GM12878 (cell line): ENCODE results near the gene ELN. TPM values are rescaled to one million over a fixed set of nuclear protein-coding genes. Genes with fewer than 3 reads are reported as not detected.

ENCODE experiments used
- EGR1 ChIP-seq, 2 experiments: IDR thresholded peaks; 1 replicate in 1 of 2; 2 replicates in 1 of 2; pipeline ENCODE4 v1.6.1; 2011 to 2012; ENCODE audit warnings: low read depth in 2 of 2, low read length in 2 of 2, borderline replicate concordance in 1 of 2, mild to moderate bottlenecking in 1 of 2, moderate library complexity in 1 of 2
- ESRRA ChIP-seq: IDR thresholded peaks from 2 replicates; pipeline ENCODE4 v1.6.1; 2012; ENCODE audit warnings: mild to moderate bottlenecking, low read length, improper control_type of control experiment
- EZH2 ChIP-seq: IDR thresholded peaks from 2 replicates; pipeline ENCODE4 v1.6.1; 2012; ENCODE audit warnings: low read depth, mild to moderate bottlenecking, control low read depth, inconsistent platforms, low read length, borderline replicate concordance; ENCODE audit not compliant: control insufficient read depth
- GATAD2B ChIP-seq: fragments of 450-650 bp; conservative IDR thresholded peaks from 2 replicates; pipeline ENCODE4 v1.6.1; 2017; ENCODE audit warnings: low read depth, mild to moderate bottlenecking, moderate library complexity
- LARP7 ChIP-seq: fragments of 450-650 bp; IDR thresholded peaks from 2 replicates; pipeline ENCODE4 v1.6.1; 2017; ENCODE audit warnings: mild to moderate bottlenecking
- MTA2 ChIP-seq: fragments of 450-650 bp; IDR thresholded peaks from 2 replicates; pipeline ENCODE4 v1.6.1; 2016; ENCODE audit warnings: low read depth, mild to moderate bottlenecking, moderate library complexity
- MYB ChIP-seq: fragments of 150-350 bp; IDR thresholded peaks from 2 replicates; pipeline ENCODE4 v1.6.1; 2014; ENCODE audit warnings: mild to moderate bottlenecking, low read depth, low read length, borderline replicate concordance
- NFYB ChIP-seq: IDR thresholded peaks from 2 replicates; pipeline ENCODE4 v1.6.1; 2011; ENCODE audit warnings: low read depth, mild to moderate bottlenecking, low read length, improper control_type of control experiment, moderate library complexity; ENCODE audit not compliant: insufficient read depth
- NR2C2 ChIP-seq: IDR thresholded peaks from 2 replicates; pipeline ENCODE4 v1.6.1; 2011; ENCODE audit warnings: borderline replicate concordance, low read depth; ENCODE audit not compliant: control insufficient read depth, insufficient read length
- PAX8 ChIP-seq: fragments of 450-650 bp; IDR thresholded peaks from 2 replicates; pipeline ENCODE4 v1.6.1; 2017; ENCODE audit warnings: mild to moderate bottlenecking, moderate library complexity
- RBBP5 ChIP-seq: fragments of 200-600 bp; sonication (generic); conservative IDR thresholded peaks from 2 replicates; pipeline ENCODE4 v1.6.1; 2016
- SIN3A ChIP-seq: IDR thresholded peaks from 2 replicates; pipeline ENCODE4 v1.6.1; 2012; ENCODE audit warnings: low read depth, low read length, improper control_type of control experiment
- SMARCA5 ChIP-seq: fragments of 450-650 bp; IDR thresholded peaks from 2 replicates; pipeline ENCODE4 v1.6.1; 2017; ENCODE audit warnings: mild to moderate bottlenecking
- TAF1 ChIP-seq: IDR thresholded peaks from 2 replicates; pipeline ENCODE4 v1.6.1; 2011; ENCODE audit warnings: mild to moderate bottlenecking, low read depth, low read length, borderline replicate concordance
- ZNF24 ChIP-seq: fragments of 450-650 bp; IDR thresholded peaks from 2 replicates; pipeline ENCODE4 v1.6.1; 2017; ENCODE audit warnings: antibody characterized with exemption, mild to moderate bottlenecking
- polyA plus RNA-seq, 11 experiments: library from polyadenylated mRNA; depleted of rRNA in 4 of 11; unstranded in 6 of 11; stranded (reverse) in 5 of 11; fragments of >200 nt; fragmentation: Nextera tagmentation in 4 of 11; fragmentation: Illumina TruSeq in 1 of 11; extraction: Ambion mirVana in 4 of 11; extraction: Trizol in 1 of 11; gene quantifications; 1 replicate in 1 of 11; 2 replicates in 10 of 11; pipeline versions ENCODE4 v1.2.1 to v1.2.3, GENCODE V29; 2011 to 2016; ENCODE audit warnings: inconsistent platforms in 2 of 11, missing spikeins in 2 of 11, low read depth in 1 of 11
- total RNA-seq, 4 experiments: library from RNA; depleted of rRNA in 3 of 4; stranded (reverse); fragments of >200 nt in 3 of 4; fragmentation: Illumina TruSeq in 1 of 4; extraction: Trizol in 1 of 4; gene quantifications; 2 replicates each; pipeline versions ENCODE4 v1.2.1 to v1.2.3, GENCODE V29; 2013 to 2021
- TF ChIP-seq, protein P1 (sequence below): fragments of 450-650 bp; conservative IDR thresholded peaks from 2 replicates; pipeline ENCODE4 v1.6.1; 2017; ENCODE audit warnings: mild to moderate bottlenecking, moderate library complexity
- TF ChIP-seq, protein P2 (sequence below): fragments of 450-650 bp; IDR thresholded peaks from 2 replicates; pipeline ENCODE4 v1.6.1; 2017; ENCODE audit warnings: mild to moderate bottlenecking, low read depth, inconsistent platforms; ENCODE audit not compliant: poor library complexity, severe bottlenecking
- TF ChIP-seq, protein P3 (sequence below): fragments of 450-650 bp; IDR thresholded peaks from 2 replicates; pipeline ENCODE4 v1.6.1; 2018; ENCODE audit warnings: borderline replicate concordance, mild to moderate bottlenecking; ENCODE audit not compliant: partially characterized antibody
- TF ChIP-seq, protein P4 (sequence below): fragments of 150-350 bp; IDR thresholded peaks from 2 replicates; pipeline ENCODE4 v1.6.1; 2016; ENCODE audit warnings: low read depth, low read length

The ELN gene
- total and polyA plus RNA-seq, 10 of the 15 experiments (the other 5 are each of a cell fraction or from before 2014, with no cell fraction given), result 0.08 to 0.27 (median 0.23) TPM; not detected in 7

DNA sequence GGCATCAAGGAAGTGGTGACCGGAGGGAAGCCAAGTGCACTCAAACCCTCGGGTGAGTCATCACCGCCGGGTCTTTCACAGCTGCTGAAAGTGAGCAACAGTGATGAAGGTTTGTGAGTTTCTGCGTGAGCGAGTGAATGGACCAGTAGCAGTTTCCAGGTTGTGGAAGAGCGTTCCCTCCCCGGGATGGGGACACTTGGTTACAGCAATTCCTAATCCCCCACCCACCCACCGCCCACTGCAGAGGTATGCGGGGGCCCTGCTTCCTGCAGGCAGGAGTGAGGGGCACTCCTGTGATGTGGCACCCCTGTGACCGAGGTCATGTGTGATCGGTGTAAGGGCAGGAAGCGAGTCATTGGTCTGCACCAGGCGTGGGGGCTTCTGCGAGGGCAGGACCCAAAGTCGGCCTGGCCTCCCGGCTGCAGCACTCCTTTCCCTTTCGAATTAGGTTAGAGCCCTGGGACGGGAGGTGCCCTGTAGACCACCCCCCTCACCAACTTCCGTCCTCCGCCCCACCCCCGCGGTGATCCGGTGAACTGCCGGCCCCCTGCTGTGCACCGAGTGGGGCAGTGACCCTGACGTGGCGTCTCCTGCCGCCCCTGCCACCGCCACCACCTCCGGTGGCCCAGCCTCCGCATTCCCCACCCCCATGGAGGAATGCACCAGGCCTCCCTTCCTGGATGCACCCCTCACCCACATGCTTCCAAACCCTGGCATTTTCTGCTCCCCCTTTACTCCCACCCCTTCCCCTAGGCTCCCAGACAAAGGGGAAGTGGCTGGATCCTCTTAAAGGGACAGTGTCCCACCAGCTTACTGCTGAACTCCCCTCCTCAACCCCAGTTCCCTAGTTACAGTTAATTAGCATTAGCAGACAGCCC is 66.5 kb downstream of the ELN start (continued):
- TF ChIP-seq, protein P1, sequence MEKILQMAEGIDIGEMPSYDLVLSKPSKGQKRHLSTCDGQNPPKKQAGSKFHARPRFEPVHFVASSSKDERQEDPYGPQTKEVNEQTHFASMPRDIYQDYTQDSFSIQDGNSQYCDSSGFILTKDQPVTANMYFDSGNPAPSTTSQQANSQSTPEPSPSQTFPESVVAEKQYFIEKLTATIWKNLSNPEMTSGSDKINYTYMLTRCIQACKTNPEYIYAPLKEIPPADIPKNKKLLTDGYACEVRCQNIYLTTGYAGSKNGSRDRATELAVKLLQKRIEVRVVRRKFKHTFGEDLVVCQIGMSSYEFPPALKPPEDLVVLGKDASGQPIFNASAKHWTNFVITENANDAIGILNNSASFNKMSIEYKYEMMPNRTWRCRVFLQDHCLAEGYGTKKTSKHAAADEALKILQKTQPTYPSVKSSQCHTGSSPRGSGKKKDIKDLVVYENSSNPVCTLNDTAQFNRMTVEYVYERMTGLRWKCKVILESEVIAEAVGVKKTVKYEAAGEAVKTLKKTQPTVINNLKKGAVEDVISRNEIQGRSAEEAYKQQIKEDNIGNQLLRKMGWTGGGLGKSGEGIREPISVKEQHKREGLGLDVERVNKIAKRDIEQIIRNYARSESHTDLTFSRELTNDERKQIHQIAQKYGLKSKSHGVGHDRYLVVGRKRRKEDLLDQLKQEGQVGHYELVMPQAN, result no peak; the same call in 1 of the 2 replicates
- TF ChIP-seq SMARCA5 (no peak), SIN3A (peak; percentile 62; the same call in 1 of the 2 replicates), LARP7 (0 out of 2 replicates have a peak, but pooled peaks have one; percentile 20), NR2C2 (no peak), ZNF24 (no peak), EGR1 (IDR thresholded peaks at IDR 0.05; ENCODE audit: borderline replicate concordance in 1 of 2, low read depth in 2 of 2, low read length in 2 of 2) (peak in 1 of 2 experiments; percentile 40; a peak in 1 of 3 replicates), RBBP5 (no peak), EZH2 (no peak), GATAD2B (peak; percentile 51; the same call in 1 of the 2 replicates), NFYB (0 out of 2 replicates have a peak, but pooled peaks have one; percentile 9), PAX8 (no peak), MTA2 (peak; percentile 26; the same call in 1 of the 2 replicates), ESRRA (no peak), TAF1 (peak; percentile 9; the same call in 1 of the 2 replicates), MYB (no peak)
- TF ChIP-seq, protein P2, sequence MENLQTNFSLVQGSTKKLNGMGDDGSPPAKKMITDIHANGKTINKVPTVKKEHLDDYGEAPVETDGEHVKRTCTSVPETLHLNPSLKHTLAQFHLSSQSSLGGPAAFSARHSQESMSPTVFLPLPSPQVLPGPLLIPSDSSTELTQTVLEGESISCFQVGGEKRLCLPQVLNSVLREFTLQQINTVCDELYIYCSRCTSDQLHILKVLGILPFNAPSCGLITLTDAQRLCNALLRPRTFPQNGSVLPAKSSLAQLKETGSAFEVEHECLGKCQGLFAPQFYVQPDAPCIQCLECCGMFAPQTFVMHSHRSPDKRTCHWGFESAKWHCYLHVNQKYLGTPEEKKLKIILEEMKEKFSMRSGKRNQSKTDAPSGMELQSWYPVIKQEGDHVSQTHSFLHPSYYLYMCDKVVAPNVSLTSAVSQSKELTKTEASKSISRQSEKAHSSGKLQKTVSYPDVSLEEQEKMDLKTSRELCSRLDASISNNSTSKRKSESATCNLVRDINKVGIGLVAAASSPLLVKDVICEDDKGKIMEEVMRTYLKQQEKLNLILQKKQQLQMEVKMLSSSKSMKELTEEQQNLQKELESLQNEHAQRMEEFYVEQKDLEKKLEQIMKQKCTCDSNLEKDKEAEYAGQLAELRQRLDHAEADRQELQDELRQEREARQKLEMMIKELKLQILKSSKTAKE, result no peak
- TF ChIP-seq, protein P3, sequence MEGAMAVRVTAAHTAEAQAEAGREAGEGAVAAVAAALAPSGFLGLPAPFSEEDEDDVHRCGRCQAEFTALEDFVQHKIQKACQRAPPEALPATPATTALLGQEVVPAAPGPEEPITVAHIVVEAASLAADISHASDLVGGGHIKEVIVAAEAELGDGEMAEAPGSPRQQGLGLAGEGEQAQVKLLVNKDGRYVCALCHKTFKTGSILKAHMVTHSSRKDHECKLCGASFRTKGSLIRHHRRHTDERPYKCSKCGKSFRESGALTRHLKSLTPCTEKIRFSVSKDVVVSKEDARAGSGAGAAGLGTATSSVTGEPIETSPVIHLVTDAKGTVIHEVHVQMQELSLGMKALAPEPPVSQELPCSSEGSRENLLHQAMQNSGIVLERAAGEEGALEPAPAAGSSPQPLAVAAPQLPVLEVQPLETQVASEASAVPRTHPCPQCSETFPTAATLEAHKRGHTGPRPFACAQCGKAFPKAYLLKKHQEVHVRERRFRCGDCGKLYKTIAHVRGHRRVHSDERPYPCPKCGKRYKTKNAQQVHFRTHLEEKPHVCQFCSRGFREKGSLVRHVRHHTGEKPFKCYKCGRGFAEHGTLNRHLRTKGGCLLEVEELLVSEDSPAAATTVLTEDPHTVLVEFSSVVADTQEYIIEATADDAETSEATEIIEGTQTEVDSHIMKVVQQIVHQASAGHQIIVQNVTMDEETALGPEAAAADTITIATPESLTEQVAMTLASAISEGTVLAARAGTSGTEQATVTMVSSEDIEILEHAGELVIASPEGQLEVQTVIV, result no peak
- TF ChIP-seq, protein P4, sequence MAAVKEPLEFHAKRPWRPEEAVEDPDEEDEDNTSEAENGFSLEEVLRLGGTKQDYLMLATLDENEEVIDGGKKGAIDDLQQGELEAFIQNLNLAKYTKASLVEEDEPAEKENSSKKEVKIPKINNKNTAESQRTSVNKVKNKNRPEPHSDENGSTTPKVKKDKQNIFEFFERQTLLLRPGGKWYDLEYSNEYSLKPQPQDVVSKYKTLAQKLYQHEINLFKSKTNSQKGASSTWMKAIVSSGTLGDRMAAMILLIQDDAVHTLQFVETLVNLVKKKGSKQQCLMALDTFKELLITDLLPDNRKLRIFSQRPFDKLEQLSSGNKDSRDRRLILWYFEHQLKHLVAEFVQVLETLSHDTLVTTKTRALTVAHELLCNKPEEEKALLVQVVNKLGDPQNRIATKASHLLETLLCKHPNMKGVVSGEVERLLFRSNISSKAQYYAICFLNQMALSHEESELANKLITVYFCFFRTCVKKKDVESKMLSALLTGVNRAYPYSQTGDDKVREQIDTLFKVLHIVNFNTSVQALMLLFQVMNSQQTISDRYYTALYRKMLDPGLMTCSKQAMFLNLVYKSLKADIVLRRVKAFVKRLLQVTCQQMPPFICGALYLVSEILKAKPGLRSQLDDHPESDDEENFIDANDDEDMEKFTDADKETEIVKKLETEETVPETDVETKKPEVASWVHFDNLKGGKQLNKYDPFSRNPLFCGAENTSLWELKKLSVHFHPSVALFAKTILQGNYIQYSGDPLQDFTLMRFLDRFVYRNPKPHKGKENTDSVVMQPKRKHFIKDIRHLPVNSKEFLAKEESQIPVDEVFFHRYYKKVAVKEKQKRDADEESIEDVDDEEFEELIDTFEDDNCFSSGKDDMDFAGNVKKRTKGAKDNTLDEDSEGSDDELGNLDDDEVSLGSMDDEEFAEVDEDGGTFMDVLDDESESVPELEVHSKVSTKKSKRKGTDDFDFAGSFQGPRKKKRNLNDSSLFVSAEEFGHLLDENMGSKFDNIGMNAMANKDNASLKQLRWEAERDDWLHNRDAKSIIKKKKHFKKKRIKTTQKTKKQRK, result no peak
